Measurements from ENCODE around the gene RAD51C.

GRCh38 chr17:58668598-58668935, 23.8 kb upstream of the RAD51C start:
- TF ChIP-seq CTCF (IDR thresholded peaks at IDR 0.05; ENCODE audit: poor library complexity) (no peak), EZH2 (IDR thresholded peaks at IDR 0.05; ENCODE audit: borderline replicate concordance) (no peak), EZH2phosphoT487 (IDR thresholded peaks at IDR 0.05; ENCODE audit: low read depth, severe bottlenecking, unreplicated experiment) (no peak)

Data from hepatocyte (in vitro differentiated cells).